Measurements from ENCODE around the gene EFNB2.

- TF ChIP-seq TAF1 (IDR thresholded peaks at IDR 0.05; ENCODE audit: low read depth) (no peak), REST (IDR thresholded peaks at IDR 0.05; ENCODE audit: borderline replicate concordance) (no peak), POLR2AphosphoS5 (IDR thresholded peaks at IDR 0.05) (no peak), EZH2 (IDR thresholded peaks at IDR 0.05; ENCODE audit: borderline replicate concordance, insufficient read depth, low read length, poor library complexity, severe bottlenecking) (no peak), MXI1 (conservative IDR thresholded peaks at IDR 0.05; ENCODE audit: poor library complexity, severe bottlenecking) (no peak), EP300 (conservative IDR thresholded peaks at IDR 0.05; ENCODE audit: poor library complexity, severe bottlenecking) (no peak), RAD21 (conservative IDR thresholded peaks at IDR 0.05) (no peak), SMC3 (conservative IDR thresholded peaks at IDR 0.05; ENCODE audit: poor library complexity) (no peak)
- TF ChIP-seq, protein P1, sequence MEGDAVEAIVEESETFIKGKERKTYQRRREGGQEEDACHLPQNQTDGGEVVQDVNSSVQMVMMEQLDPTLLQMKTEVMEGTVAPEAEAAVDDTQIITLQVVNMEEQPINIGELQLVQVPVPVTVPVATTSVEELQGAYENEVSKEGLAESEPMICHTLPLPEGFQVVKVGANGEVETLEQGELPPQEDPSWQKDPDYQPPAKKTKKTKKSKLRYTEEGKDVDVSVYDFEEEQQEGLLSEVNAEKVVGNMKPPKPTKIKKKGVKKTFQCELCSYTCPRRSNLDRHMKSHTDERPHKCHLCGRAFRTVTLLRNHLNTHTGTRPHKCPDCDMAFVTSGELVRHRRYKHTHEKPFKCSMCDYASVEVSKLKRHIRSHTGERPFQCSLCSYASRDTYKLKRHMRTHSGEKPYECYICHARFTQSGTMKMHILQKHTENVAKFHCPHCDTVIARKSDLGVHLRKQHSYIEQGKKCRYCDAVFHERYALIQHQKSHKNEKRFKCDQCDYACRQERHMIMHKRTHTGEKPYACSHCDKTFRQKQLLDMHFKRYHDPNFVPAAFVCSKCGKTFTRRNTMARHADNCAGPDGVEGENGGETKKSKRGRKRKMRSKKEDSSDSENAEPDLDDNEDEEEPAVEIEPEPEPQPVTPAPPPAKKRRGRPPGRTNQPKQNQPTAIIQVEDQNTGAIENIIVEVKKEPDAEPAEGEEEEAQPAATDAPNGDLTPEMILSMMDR (IDR thresholded peaks at IDR 0.05; ENCODE audit: poor library complexity, severe bottlenecking): no peak
These were observed 62.8 kb downstream of the EFNB2 start for GRCh38 chr13:106472621-106473020.

Measured in neural cell (in vitro differentiated cells).